PFSK-1 (cell line): ENCODE results near the gene CORO2B.

Source experiments
- POLR2AphosphoS5 ChIP-seq: IDR thresholded peaks from 2 replicates; pipeline ENCODE4 v1.6.1; 2012; ENCODE audit warnings: low read depth, mild to moderate bottlenecking, control low read depth, low read length, moderate library complexity
- REST ChIP-seq, 2 experiments: IDR thresholded peaks; 2 replicates each; pipeline versions ENCODE4 v1.6.1 to v1.8.0; 2011 to 2012; ENCODE audit warnings: low read depth in 2 of 2, low read length in 2 of 2, control low read depth in 1 of 2, inconsistent platforms in 1 of 2, mild to moderate bottlenecking in 1 of 2, moderate library complexity in 1 of 2; ENCODE audit not compliant: insufficient read depth in 1 of 2

GRCh38 chr15:68729789-68730411 is 151.1 kb downstream of the CORO2B start:
- TF ChIP-seq REST (IDR thresholded peaks at IDR 0.05; ENCODE audit: insufficient read depth in 1 of 2, low read depth in 2 of 2, low read length in 2 of 2) (no peak), POLR2AphosphoS5 (no peak)
